Measurements from ENCODE around the gene SNX33. TPM values are rescaled to one million over a fixed set of nuclear protein-coding genes. Genes with fewer than 3 reads are reported as not detected.
A peak's percentile ranks its signal among the peaks of the same experiment; 100 is the strongest.

The SNX33 gene
- total and polyA plus RNA-seq, 2 of the 13 experiments (the other 11 are each of a cell fraction or from before 2014, with no cell fraction given): 11.0 to 11.6 TPM

DNA sequence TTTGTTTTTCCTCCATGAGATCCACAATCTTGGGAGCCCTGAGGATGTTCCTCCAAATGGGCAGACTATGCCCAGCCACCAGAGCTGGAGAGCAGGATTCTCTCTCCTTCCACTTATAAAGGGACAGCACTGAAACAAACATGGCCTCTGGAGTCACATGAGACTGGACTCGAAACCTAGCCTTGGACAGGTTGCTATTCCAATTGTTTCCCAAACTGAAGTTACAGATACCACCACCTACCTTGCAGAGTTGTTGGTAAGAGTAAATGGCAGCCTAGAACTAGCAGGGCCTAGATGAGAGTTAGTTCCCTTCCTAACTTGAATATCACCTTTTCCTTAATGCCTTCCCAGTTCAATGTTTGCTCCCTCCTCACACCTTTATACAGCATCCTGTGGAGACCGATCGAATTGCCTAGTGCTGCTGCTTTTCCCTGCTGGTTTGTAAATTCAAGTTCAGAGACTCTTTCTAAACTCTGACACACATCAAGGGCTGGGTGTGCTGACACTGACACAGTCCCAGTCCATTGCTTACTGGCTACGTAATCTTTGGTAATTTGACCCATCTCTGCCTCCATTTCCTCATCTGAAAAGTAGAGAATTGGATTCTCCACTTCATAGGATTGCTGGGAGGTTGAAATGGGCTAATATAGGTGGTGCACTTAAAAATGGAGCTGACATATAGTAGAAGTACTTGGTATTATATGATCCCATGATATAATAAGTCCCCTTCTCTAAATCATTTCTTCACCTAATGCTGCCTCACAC, 10.3 kb upstream of the SNX33 start:
- FAIRE-seq (no peak), ATAC-seq (no peak), DNase-seq (ENCODE audit: low spot score) (no peak)
- WGBS (ENCODE audit: low lambda C conversion rate): 92% methylated on average over 4 of the region's 4 CpGs
- Histone ChIP-seq H3K27me3 (ENCODE audit: control insufficient read depth in 1 of 2, insufficient read depth in 2 of 2, low read length in 2 of 2) (no peaks in the 10 kb centered on the region; a peak in 1 of 5 replicates), H3K9me3 (ENCODE audit: low read length) (no peaks in the 10 kb centered on the region), H3K4me3 (replicated peaks in 1 of 3; ENCODE audit: insufficient read depth in 1 of 3, low read depth in 2 of 3, low read length in 3 of 3) (peak overlapping the region in 1 of 3 experiments; percentile 87; a peak in 2 of 6 replicates), H3K9ac (ENCODE audit: insufficient read depth, low read depth, low read length) (peak overlapping the region; percentile 93; the same call in 1 of the 2 replicates), H3K4me1 (ENCODE audit: insufficient read depth, low read length) (peaks cover 32% of the 10 kb centered on the region), H3K36me3 (replicated peaks in 1 of 2; ENCODE audit: control insufficient read depth in 1 of 2, insufficient read depth in 2 of 2, low read length in 2 of 2) (0 out of 5 replicates have a peak, but pooled peaks cover 0 to 3% of the 10 kb centered on the region in 2 experiments), H2AFZ (ENCODE audit: low read length) (no peak overlapping the region), H4K20me1 (ENCODE audit: insufficient read depth, low read length) (no peaks in the 10 kb centered on the region; the same call in 1 of the 2 replicates), H3K27ac (ENCODE audit: extremely low read length, insufficient read depth, low read length) (peak overlapping the region; percentile 14), H3K79me2 (ENCODE audit: insufficient read depth, low read length) (peaks cover 29% of the 10 kb centered on the region), H3K4me2 (ENCODE audit: low read depth, low read length) (peak overlapping the region; percentile 90)
- TF ChIP-seq JDP2 (CRISPR knock-in tag; IDR thresholded peaks at IDR 0.05; ENCODE audit: borderline replicate concordance): no peak
- no peak for TF ChIP-seq ZNF574 (CRISPR knock-in tag; IDR thresholded peaks at IDR 0.05)
- peak; percentile 10; the same call in 1 of the 2 replicates for TF ChIP-seq POLR2AphosphoS5 (IDR thresholded peaks at IDR 0.05; ENCODE audit: low read depth, low read length)
- no peak for TF ChIP-seq MXD1 (CRISPR knock-in tag; IDR thresholded peaks at IDR 0.05)
- no peak for TF ChIP-seq ISL2 (CRISPR knock-in tag; IDR thresholded peaks at IDR 0.05)
- no peak for TF ChIP-seq ZNF670 (CRISPR knock-in tag; IDR thresholded peaks at IDR 0.05; ENCODE audit: borderline replicate concordance)
- 0 out of 4 replicates have a peak, but pooled peaks of 1 of the 2 experiments have one; percentile 26 for TF ChIP-seq POLR2A (IDR thresholded peaks at IDR 0.05; ENCODE audit: insufficient read depth in 1 of 2, low read depth in 2 of 2, low read length in 2 of 2)
- TF ChIP-seq PRDM10 (CRISPR knock-in tag; IDR thresholded peaks at IDR 0.05; ENCODE audit: low read depth): no peak
- TF ChIP-seq MZF1 (CRISPR knock-in tag; IDR thresholded peaks at IDR 0.05; ENCODE audit: borderline replicate concordance): no peak
- TF ChIP-seq POLR2G (IDR thresholded peaks at IDR 0.05; ENCODE audit: low read depth, low read length): 0 out of 2 replicates have a peak, but pooled peaks have one; percentile 10
- in situ Hi-C loops (cut with HindIII; ENCODE audit: extremely low pct_ligation_motif_present, low pct_unique_long_range_greater_than_20kb): no loop called here
- intact Hi-C loops (cut with micrococcal nuclease; ENCODE audit: unreplicated experiment): loop anchor here (1.0 kb wide), 1 partner anchor 46 kb away; no protein-coding TSS in a partner anchor
- BruUV-seq (replicated peaks): no TSS peak
- ChIA-PET CTCF (ENCODE audit: low intra/inter-chr PET ratio, low total read pairs) (interaction anchor here (1.6 kb wide), 1 partner anchor 46 kb away, joined by 11 read pairs; no protein-coding TSS in a partner anchor), POLR2A (interaction anchor here (1.1 to 6.9 kb wide), 8 partner anchors 10 to 269 kb away, joined by 5 to 47 read pairs (median 13); partner anchors contain the start of genes MAN2C1, SNUPN and SNX33)
